ENCODE data around the gene BBS1.
"Not testable (repeated sequence)": the region's sequence is repeated elsewhere in the genome, so short reads cannot be mapped to it uniquely, and the experiment has no call there.

The BBS1 gene

DNA sequence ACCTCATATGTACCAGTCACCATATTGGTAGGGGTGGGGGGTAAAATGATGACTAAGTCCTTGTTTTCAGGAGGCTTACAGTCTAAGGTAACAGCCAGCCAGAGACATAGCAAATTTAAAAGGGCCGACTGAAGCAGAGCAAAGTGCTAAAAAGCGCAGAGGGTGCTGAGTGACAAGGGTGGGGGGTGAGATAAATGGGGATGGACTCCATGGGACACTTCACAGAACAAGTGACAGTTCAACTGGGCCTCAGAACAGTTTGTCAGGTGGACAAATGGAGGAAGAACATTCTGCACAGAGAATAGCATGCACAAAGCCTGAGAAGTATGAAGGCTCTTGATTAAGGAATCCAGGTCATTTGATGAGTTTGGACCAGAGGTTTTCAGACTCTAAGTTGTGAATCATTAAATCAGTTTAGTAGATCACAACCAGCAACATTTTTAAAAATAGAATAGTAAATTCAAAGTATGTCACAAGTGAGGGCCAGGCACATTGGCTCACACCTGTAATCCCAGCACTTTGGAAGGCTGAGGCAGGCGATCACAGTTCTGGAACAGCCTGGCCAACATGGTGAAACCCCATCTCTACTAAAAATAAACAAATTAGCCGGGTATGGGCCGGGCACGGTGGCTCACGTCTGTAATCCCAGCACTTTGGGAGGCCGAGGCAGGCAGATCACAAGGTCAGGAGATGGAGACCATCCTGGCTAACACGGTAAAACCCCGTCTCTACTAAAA lies 14.0 kb downstream of the BBS1 start:
- no peak for DNase-seq (ENCODE audit: low read depth in 2 of 2)

DNA sequence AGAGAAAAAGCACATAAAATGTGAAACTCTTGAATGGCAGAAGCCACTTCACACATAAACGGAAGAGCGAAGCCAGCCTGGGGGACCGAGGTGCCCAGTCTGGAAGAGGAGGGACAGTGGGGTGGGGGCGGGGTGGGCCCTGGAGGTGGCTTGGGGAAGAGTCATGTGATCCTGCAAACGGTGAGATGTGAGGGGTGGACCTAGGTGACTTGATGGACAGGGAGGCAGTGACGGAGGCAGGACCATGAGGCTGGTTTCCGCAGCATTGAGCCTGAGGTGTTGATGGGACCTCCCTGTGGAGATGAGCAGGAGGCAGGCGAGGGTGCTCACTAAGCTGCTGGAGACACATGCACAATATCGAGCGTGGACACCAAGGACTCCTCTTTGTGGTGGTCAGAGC lies 18.6 kb downstream of the BBS1 start:
- DNase-seq (ENCODE audit: low read depth in 2 of 2) = no peak

DNA sequence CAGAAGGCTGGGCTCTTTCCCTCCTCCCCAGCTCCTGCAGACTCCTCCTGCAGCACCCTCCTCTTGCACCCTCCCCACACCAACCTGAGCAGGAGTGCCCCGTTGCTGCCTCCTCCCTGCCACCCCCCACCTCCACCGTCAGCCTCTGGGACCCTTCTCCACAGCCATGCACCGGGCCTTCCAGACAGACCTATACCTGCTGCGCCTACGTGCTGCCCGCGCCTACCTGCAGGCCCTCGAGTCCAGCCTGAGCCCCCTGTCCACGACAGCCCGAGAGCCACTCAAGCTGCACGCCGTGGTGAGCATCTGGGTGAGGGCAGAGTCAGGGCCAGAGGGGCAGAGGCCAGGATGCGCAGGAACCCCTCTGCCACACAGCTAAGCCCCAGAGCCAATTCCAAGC lies 19.2 kb downstream of the BBS1 start:
- DNase-seq (ENCODE audit: low read depth in 2 of 2) = no peak

DNA sequence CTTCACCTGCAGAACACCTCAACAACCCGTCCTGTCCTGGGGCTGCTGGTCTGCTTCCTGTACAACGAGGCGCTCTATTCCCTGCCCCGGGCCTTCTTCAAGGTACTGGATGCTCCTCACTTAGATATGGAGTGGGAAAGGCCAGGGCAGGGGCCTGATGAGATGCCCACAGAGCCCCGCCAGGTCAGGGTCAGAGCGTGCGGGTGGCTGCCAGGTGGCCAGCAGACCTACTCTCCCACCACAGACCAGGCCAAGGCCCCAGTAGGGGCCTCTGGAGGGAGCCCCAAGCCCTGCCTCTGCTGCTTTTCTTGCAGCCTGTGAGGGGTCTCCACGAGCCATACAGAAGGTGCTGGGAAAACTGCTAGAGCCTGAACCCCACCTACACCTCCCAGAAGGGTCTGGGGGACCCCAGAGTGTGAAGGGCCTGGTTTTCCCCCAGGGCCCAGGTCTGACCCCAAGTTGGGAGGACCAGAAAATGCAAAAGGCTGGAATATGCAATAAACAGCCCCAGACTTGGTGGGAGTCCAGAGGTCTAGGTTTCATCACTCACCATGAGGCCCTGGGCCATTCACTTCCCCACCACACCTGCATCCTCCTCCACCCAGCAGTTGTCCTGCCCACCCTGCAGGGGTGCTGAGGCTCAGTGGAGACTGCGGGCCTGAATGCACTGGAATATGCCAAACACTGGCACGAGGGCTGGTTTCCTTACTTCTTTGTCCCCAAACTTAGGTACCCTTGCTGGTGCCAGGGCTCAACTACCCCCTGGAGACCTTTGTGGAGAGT lies 20.7 kb downstream of the BBS1 start:
- DNase-seq (ENCODE audit: low read depth in 2 of 2) = no peak

DNA sequence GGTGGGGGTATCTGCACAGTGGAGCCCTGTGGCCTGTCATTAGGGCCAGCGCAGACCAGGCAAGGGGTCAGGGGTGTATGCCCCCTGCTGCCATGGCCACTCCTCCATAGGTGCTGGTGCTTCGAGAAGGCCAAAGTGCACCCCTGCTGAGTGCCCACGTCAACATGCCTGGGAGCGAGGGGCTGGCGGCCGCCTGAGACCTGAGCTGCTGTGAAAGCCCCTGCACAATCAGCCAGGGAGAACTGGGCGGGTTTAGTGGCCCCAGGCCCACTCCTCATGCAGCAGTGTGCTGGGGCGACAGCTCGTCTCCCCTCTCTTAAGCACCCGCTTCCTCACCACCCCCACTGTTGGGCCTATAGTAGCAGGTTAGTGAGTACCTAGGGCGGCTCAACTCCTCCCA lies 21.4 kb downstream of the BBS1 start:
- DNase-seq (ENCODE audit: low read depth in 2 of 2) = no peak

DNA sequence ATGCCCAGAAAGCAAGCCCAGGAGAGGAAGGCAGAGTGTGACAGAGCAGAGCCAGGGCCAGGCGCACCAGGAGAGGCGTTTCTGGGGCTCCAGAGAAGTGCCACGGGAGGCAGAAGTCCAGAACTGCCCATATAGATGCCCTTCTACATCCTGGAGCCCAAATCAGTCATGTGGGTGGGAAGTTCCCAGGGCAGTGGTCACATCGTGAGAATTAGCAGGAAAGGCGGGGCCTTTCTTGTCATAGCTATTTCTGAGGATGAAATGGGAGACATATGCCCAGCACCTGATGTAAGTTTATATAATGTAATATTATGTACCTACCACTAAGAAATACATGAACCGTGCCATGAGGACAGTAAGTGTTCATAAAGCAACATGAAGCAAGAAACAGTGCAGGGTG lies 22.3 kb downstream of the BBS1 start:
- no peak for DNase-seq (ENCODE audit: low read depth in 2 of 2)

DNA sequence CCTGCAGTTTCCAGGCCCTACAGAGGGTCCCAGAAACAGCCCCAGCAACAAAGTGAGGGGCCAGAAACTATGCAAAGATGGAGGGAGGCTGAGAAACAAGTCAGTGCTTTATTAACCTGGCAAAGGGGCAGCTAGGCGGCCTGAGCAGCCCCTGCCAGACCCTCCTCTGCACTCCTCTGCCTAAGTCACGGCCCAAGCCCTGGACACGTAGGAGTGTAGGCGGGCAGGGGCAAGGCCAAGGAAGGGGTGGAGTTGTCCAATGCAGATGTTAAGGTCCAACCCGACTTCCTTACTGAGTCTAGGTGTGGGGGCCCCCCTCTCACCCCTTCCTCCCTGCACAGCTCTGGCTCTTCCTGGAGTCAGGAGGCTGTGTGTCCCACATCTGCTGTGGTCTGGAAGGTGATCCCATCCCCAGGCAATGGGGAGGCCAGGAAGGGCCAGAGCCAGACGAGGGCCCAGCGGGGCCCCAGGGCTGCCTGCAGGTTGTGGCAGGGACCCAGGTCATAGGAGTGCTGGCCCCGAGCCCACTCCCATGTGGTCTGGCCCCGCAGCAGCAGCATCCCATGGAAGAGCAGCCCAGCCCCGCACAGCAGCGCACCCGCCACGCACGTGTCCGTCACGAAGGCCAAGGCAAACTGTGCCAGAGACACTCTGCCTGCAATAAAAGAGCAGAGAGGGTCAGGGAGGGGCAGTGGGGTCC lies 28.9 kb downstream of the BBS1 start:
- DNase-seq (ENCODE audit: low read depth in 2 of 2) = no peak

DNA sequence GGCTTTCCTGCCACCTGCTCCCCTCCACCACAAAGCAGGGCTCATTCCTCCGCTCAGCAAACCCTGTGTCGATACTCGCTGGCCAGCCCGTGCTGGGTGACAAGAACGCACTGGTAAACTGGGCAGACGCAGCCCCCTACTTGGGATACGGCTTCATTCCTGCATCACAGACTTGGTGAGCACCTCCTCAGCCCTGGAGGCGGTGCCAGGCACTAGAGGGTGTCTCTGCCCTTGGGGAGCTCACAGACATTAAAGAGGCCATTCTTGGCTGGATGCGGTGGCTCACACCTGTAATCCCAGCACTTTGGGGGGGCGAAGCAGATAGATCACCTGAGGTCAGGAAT lies 29.4 kb downstream of the BBS1 start:
- no peak for DNase-seq (ENCODE audit: low read depth in 2 of 2)

DNA sequence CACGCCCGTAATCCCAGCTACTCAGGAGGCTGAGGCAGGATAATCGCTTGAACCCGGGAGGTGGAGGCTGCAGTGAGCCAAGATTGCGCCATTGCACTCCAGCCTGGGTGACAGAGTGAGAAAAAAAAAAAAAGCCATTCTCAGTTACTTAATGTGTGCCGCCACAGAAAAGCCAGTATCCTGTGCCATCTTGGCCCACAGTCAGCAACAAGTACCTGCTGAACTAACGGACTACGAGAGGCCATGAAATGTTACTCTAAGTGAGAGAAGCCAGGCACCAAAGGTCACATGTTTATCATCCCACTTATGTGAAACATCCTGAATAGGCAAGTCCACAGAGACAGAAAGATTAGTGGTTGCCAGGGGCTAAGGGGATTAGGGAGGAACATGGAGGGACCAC lies 30.2 kb downstream of the BBS1 start:
- not testable (repeated sequence) for DNase-seq (ENCODE audit: low read depth in 2 of 2)

DNA sequence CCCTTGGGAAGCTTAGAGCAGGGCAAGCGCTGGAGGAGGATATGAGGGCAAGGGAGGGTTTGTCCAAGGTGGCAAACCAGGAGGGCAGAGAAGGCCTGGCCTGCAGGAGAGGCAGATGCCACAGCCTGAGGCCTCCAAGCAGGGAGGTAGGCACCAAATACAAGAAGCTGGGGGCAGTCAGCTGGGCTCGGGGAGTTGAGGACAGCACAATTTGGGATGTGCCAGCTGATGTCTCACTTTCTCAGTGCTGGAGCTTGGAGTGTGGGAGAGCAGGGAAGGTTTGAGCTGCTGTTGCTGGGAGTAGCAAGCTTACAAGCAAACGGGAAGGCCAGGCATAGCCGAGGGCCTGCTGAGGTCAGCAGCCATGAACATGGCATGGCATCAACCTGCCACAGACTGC lies 31.5 kb downstream of the BBS1 start:
- no peak for DNase-seq (ENCODE audit: low read depth in 2 of 2)

DNA sequence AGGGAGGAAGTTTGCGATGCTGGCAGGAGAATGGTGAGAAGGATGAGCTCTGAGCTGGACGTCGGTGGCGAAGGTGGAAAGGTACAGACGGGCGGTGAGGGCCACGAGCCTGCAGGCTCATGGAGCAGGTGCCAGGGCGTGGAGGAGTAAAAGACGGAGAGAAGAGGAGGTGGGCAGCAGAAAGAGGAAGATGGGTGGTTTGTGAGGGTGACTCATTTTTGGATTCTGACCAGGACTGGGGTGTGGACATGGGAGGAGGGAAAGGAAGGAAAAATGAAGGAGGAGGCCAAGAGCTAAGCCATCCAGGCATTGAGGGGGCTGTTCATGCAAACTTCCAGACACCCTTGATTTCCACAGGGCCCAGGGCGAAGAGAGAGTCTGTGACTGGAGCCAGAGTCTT lies 31.9 kb downstream of the BBS1 start:
- DNase-seq (ENCODE audit: low read depth in 2 of 2) = no peak

DNA sequence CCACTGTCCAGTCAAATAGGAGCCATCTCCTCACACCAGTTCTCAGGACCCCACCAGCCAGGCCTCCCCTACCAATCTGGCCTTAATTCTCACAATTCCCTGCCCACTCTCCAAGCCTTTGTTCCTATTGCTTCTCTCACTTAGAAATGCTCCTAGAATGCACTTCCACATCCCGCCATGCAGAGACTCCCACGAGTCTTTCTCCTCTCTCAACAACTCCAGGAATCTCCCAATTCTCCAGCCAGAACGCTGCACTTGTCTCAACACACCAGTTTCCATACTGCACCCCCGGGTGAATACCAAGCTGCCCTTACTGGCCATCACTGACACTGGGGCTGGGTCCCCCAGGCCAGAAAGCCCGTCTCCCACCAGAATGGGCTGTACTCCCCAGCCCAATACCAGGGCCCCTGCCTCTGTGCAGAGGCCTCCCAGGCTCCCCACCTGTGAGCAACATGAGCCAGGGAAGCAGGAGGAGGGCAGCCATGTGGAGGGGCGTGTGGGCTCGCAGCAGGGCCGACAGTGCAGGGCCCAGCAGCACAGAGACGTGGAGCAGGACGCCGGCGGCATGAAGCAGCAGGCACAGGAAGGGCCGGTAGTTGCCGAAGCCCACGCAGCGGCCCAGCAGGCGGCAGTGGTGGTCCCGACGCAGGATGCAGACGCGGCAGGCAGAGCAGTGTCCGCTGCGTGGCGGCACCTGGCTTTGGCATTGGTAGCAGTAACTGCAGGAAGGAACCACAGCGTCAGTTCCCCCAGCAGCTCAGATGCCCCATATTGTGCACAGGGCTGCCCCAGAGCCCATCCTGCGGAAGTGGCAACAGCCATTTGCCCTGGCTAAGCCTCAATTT lies 33.0 kb downstream of the BBS1 start:
- DNase-seq (ENCODE audit: low read depth in 2 of 2) = peak; percentile 44 to 52

DNA sequence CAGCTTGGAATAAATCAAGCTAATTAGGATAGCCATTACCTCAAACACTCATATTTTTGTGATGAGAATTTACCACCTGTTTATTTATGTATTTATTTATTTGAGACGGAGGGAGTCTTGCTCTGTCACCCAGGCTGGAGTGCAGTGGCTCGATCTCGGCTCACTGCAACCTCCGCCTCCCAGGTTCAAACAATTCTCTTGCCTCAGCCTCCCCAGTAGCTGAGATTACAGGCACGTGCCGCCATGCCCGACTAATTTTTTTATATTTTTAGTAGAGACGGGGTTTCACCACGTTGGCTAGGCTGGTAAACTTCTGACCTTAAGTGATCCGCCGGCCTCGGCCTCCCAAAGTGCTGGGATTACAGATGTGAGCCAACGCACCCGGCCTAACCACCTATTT lies 34.5 kb downstream of the BBS1 start:
- not testable (repeated sequence) for DNase-seq (ENCODE audit: low read depth in 2 of 2)

DNA sequence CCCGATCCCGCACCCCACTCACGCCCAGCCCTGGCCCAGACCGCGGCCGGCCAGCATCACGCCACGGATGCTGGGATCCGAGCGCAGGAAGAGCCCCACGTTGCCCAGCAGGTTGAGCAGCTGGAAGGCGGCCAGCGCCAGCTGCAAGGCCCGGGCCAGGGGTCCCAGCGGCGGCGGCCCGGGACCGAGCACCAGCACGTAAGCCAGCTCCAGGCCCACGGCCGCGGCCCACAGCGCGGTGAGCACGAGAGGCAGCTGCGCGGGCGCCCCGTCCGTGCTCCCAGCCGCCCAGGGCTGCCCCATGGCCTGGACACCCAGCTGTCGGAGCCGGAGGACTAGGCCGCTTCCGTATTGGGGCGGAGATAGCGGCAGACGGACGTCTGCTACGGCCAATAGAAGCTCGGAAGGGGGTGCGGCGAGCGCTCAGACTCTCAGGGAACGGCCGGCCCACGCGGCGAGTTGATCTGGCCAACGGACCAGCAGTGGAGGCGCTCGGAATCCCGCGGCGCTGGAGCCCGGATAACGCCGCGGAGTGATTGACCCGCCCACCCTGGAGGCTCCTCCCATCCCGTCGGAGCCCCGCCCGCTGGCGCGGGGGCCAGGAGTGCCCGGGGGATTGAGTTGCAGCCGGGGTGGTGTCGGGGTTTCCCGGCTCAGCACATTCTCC lies 35.4 kb downstream of the BBS1 start, which contains the start of gene ZDHHC24:
TSS of gene ZDHHC24 (minus strand) at position 348 of the 667 bp plus-strand sequence. CDS start at position 303, 45 bp downstream.
- peak; percentile 90 to 91 for DNase-seq (ENCODE audit: low read depth in 2 of 2)

DNA sequence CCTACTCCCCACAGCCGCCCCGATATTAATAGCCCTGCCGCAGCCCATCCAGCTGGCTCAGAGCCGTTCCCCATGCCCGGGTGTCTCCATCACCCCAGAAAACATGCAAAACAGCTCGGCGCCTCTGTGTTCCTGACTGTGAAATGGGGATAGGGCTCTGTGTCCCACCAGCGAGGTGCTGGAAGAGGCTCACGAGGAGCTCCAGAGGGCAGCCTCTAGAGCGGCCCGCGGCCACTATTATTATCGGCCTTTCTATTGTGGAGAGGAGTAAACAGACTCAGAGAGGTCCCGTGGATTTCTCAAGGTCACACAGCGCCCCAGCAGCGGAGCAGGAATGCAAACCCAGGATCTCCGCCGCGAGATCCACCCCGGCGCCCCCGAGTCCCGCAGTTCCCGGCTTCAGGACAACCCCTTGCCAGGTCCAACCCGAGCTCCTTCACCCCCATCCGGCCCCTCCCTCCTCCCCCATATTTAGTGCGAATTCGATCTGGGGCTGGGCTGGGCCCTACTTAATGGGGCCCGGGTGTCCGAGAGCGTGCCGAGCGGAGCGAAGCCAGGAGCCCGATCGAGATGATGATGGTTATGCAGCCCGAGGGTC lies 36.0 kb downstream of the BBS1 start, which contains the start of gene ACTN3:
TSS of gene ACTN3 (plus strand) at position 536 of the 598 bp plus-strand sequence. CDS start at position 571, 35 bp downstream.
- no peak for DNase-seq (ENCODE audit: low read depth in 2 of 2)

DNA sequence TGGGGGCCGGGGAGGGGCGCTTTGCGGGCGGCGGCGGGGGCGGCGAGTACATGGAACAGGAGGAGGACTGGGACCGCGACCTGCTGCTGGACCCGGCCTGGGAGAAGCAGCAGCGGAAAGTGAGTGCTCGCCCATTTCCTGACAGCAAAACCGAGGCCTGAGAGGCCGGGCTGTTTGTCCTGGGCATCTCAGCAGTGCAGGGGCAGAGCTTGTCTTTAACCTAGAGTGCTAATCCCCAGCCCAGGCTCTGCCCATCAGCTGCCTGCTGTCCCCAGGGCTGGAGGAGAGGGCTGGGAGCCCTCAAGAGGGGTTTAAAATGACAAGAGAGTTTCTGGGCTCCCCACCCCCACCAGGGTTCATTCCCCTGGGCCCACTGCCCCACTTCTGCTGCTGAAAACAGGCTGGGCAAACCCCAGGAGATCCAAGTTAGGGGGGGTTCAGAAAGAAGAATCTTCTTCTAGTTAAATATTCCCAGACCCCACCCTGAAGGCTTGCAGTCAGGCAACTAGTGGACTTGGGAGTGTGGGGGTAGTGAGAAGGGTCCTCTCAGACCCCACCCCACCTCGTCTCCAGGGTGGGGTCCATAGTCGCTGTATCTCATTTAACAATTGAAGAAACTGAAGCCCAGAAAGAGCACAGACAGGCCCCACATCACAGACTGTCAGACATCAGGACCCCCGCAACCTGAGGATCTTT lies 36.7 kb downstream of the BBS1 start:
- no peak for DNase-seq (ENCODE audit: low read depth in 2 of 2)

DNA sequence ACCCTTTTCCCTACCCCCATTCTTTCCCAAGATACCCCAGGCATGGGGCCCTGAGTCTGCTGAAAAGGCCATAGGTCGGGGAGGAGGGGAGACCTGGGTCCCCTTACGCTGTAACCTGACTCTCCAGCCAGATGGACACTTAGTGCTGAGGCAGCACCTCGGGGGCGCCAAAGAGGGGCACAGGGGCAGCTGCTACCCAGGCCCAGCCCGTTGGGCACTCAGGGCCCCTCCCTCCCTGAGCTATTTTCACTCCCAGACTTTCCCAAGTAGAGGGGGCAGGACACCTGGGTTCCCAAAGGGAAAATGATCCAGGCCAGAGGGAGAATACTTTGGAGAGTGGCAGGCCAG lies 37.2 kb downstream of the BBS1 start:
- DNase-seq (ENCODE audit: low read depth in 2 of 2) = no peak

DNA sequence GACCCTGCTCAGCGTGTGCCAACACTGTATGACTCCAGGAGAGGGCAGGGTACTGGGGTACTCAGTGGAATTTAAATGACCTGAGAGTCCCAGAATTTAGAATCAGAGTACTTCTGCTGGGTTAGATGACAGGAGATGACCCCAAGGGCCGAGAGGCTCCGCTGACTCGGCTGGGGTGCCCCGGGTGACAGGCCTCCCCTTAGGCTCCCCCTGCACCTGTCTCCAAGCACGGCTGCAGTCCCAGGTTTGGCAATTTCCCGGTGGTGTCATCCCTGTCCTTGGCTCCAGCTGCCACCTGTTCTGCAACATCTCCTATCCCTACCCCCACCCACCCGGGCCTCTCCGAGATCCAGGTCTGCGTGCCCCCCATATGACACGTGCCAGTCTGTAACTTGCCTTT lies 37.6 kb downstream of the BBS1 start:
- DNase-seq (ENCODE audit: low read depth in 2 of 2) = no peak

DNA sequence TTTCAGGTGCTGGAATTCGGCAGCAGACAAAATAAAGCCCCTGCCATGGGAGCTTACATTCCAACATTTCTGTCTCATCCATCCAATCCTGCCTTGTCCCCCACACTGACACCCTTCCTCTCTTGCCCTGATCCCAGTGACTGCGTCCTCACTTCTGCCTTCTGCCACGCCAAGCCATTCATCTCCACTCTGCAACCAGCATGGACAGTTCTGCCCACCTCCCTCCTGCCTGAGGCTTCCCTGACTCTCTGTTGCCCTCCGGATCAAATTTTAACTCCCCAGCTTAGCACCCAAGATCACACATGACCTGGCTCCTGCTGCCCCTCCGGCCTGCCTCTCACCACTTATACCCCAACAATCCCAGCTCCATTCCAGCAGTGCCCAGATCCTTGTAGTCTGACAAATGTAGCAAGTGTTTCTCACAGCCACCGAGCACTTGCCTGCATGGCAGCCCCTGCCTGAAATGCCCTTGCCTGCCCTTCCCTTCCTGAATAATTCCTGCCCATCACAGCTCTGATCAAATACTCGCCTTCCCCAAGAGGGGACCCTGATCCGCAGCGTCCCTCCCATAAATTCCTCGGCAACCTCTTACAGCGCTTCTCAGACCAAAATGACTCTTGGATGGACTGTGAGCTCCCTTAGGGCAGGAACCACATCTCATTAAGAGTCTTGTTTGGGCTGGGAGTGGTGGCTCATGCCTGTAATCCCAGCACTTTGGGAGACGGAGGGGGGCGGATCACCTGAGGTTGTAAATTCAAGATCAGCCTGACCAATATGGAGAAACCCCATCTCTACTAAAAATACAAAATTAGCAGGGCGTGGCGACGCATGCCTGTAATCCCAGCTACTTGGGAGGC lies 38.6 kb downstream of the BBS1 start:
- DNase-seq (ENCODE audit: low read depth in 2 of 2) = no peak
